NCI-H1930 (cell line): ENCODE data around the gene SATB2.
A peak's percentile ranks its signal among the peaks of the same experiment; 100 is the strongest.

Experiments
- DNase-seq, 2 experiments: peaks; one replicate each; lab custom pipeline; 2025; lab: John Stamatoyannopoulos, UW

SATB2 gene

GRCh38 chr2:199457147-199458008 lies at the start of gene SATB2:
SATB2 (minus strand) TSS chr2:199457939; CDS start chr2:199456037, 1,902 bp downstream.
- peak in 1 of 2 experiments; percentile 27 for DNase-seq

GRCh38 chr2:199505755-199506403 lies 48.1 kb upstream of the SATB2 start:
- DNase-seq: no peak

- no peak for DNase-seq
Observed at GRCh38 chr2:199503148-199503547, 45.4 kb upstream of the SATB2 start.

- DNase-seq: no peak
Observed at GRCh38 chr2:199499005-199499404, 41.3 kb upstream of the SATB2 start.

- DNase-seq: no peak
Observed at GRCh38 chr2:199495147-199495546, 37.4 kb upstream of the SATB2 start.

GRCh38 chr2:199490049-199490448 lies 32.3 kb upstream of the SATB2 start:
- DNase-seq: no peak

GRCh38 chr2:199488772-199489400 lies 31.1 kb upstream of the SATB2 start:
- peak in 1 of 2 experiments; percentile 3 for DNase-seq

- peak; percentile 36 to 53 for DNase-seq
Observed at GRCh38 chr2:199485732-199486335, 28.1 kb upstream of the SATB2 start.

GRCh38 chr2:199484927-199485326 lies 27.2 kb upstream of the SATB2 start:
- no peak for DNase-seq

GRCh38 chr2:199480966-199481365 lies 23.2 kb upstream of the SATB2 start:
- DNase-seq: no peak

- no peak for DNase-seq
Observed at GRCh38 chr2:199477277-199477834, 19.6 kb upstream of the SATB2 start.

GRCh38 chr2:199471443-199472057 lies 13.8 kb upstream of the SATB2 start:
- DNase-seq: peak; percentile 6 to 20

- DNase-seq: no peak
Observed at GRCh38 chr2:199470672-199471442, 13.1 kb upstream of the SATB2 start.

- DNase-seq: no peak
Observed at GRCh38 chr2:199470361-199470671, 12.6 kb upstream of the SATB2 start.

GRCh38 chr2:199469514-199470360 lies 12.0 kb upstream of the SATB2 start:
- no peak for DNase-seq

GRCh38 chr2:199468561-199469513 lies 11.1 kb upstream of the SATB2 start:
- DNase-seq: no peak

- no peak for DNase-seq
Observed at GRCh38 chr2:199467066-199467822, 9.5 kb upstream of the SATB2 start.

- DNase-seq: no peak
Observed at GRCh38 chr2:199466692-199467065, 8.9 kb upstream of the SATB2 start.
